ENCODE measurements around the gene CTSG. TPM values are rescaled to one million over a fixed set of nuclear protein-coding genes. Genes with fewer than 3 reads are reported as not detected.
"Not testable (repeated sequence)": the region's sequence is repeated elsewhere in the genome, so short reads cannot be mapped to it uniquely, and the experiment has no call there.

Gene CTSG
- total RNA-seq, 1 donor from 2014 or later: 2.2 TPM

DNA sequence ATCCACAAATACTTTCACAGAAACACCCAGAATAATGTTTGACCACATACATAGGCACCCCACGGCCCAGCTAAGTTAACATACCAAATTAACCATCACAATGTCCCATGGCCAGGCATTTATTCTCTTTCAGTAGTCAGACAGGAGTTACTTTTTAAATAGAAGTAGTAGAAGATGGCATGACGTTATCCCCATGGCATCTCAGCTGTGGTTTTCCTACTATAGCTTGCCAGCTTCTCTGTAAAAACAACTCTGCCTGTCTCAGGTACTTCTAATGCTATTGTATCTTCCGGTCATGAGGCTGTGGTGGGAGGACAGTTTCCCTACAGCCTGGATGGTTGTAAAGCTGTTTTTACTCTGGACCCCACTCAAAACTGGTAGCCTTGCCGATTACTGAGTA is 19.3 kb downstream of the CTSG start:
- no peak for DNase-seq (ENCODE audit: low spot score)
- intact Hi-C loops (cut with DNase I): no loop called here

DNA sequence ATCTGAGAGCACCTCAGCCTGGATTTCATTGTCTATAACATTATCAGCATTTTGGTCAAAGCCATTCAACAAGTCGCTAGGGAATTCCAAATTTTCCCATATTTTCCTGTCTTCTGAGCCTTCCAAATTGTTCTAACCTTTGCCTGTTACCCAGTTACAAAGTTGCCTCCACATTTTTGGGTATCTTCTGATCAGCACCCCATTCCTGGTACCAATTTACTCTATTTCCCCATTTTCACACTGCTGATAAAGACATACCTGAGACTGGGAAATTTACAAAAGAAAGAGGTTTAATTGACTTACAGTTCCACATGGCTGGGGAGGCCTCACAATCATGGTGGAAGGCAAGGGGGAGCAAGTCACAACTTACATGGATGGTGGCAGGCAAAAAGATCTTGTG is 27.0 kb downstream of the CTSG start:
- intact Hi-C loops (cut with DNase I); DNase-seq (ENCODE audit: low spot score): not testable (repeated sequence)

- intact Hi-C loops (cut with DNase I): no loop called here
- no peak for DNase-seq (ENCODE audit: low spot score)
These were observed 33.6 kb downstream of the CTSG start for GRCh38 chr14:24542346-24542936.

DNA sequence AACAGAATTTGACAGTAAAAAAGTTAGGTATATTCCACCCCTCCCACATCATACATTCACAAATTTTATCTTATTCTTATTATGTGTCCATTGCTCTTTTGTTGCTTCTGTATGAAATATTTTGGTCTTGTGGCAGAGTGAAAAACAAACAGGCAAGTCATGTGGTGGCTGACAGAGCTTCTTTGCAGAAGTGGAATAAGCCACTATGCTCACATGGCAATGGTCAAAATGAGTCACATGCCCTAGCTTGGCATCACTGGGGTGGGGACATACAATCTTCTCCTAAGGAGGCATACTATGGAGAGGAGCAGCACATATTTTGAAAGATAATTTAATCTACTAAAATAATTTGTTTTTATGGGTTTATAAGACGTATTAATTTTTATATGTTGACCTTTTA is 40.3 kb downstream of the CTSG start:
- no peak for DNase-seq (ENCODE audit: low spot score)
- intact Hi-C loops (cut with DNase I): no loop called here

DNA sequence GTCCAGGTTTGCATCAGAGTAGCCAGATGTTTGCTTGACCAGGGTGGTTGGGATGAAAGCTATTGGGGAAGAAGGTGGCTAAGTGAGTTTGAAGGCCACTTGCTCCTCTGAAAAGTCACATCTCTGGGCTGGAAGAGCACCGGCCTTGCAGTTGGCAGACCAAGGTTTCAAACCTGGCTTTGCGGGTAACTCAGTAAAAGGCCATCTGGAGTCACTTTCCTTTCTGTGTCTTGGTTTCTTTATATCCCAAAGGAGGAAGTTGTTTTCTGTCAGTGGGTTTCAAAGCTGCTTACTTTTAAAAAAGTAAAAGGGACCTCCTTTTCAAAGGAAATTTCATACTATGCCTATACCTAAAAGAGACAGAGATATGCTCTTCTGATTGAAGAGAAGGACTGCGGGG is 41.8 kb downstream of the CTSG start:
- DNase-seq (ENCODE audit: low spot score): no peak

GRCh38 chr14:24525877-24526620 is 50.0 kb downstream of the CTSG start:
- intact Hi-C loops (cut with DNase I); DNase-seq (ENCODE audit: low spot score): not testable (repeated sequence)

More for the DNA sequence above, 41.8 kb downstream of the CTSG start:
- intact Hi-C loops (cut with DNase I): no loop called here

Other genes with a start within 250 kb of the CTSG start
- gene ADCY4, start 241.2 kb downstream of the CTSG start, total RNA-seq: 71.9 TPM
- gene RIPK3, start 236.3 kb downstream of the CTSG start, total RNA-seq: 3.5 TPM
- gene NFATC4, start 208.1 kb downstream of the CTSG start, total RNA-seq: 13.3 TPM
- 5.0 TPM for gene NYNRIN, start 177.2 kb downstream of the CTSG start, total RNA-seq
- 1.2 TPM for gene CBLN3, start 146.6 kb downstream of the CTSG start, total RNA-seq
- 23.5 TPM for gene KHNYN, start 146.3 kb downstream of the CTSG start, total RNA-seq
- 58.5 TPM for gene SDR39U1, start 133.5 kb downstream of the CTSG start, total RNA-seq
- gene CMA1, start 68.0 kb downstream of the CTSG start, total RNA-seq: 0.46 TPM
- 0.48 TPM for gene GZMH, start 33.4 kb upstream of the CTSG start, total RNA-seq
- 0.48 TPM for gene GZMB, start 57.9 kb upstream of the CTSG start, total RNA-seq